HepG2 (cell line): ENCODE data around the gene NAT9. TPM values are rescaled to one million over a fixed set of nuclear protein-coding genes. Genes with fewer than 3 reads are reported as not detected.
A peak's percentile ranks its signal among the peaks of the same experiment; 100 is the strongest.

Experiments used
- HOXD1 ChIP-seq: sonication (generic); formaldehyde crosslinking; IDR thresholded peaks from 2 replicates; pipeline ENCODE4 v1.5.0; 2020; ENCODE audit warnings: missing genetic modification reagents
- NFYC ChIP-seq: IDR thresholded peaks from 2 replicates; pipeline ENCODE4 v1.6.1; 2016; ENCODE audit warnings: missing genetic modification reagents, missing compliant biosample characterization
- PATZ1 ChIP-seq: sonication (generic); formaldehyde crosslinking; IDR thresholded peaks from 2 replicates; pipeline ENCODE4 v1.4.0; 2020; ENCODE audit warnings: missing genetic modification reagents
- RAD21 ChIP-seq: fragments of 450-650 bp; formaldehyde crosslinking; IDR thresholded peaks from 2 replicates; pipeline ENCODE4 v1.5.0; 2020; ENCODE audit warnings: mild to moderate bottlenecking
- SALL2 ChIP-seq: sonication (generic); formaldehyde crosslinking; IDR thresholded peaks from 2 replicates; pipeline ENCODE4 v1.8.1; 2023; ENCODE audit warnings: mild to moderate bottlenecking, missing genetic modification reagents, inconsistent platforms
- SIX1 ChIP-seq: sonication (generic); formaldehyde crosslinking; IDR thresholded peaks from 2 replicates; pipeline ENCODE4 v1.4.0; 2020; ENCODE audit warnings: missing genetic modification reagents, borderline replicate concordance
- SNAPC5 ChIP-seq: sonication (generic); formaldehyde crosslinking; IDR thresholded peaks from 2 replicates; pipeline ENCODE4 v1.8.1; 2023; ENCODE audit warnings: mild to moderate bottlenecking, missing genetic modification reagents, borderline replicate concordance
- TCF12 ChIP-seq, 2 experiments: fragments of 450-650 bp in 1 of 2; sonication (generic) in 1 of 2; formaldehyde crosslinking in 1 of 2; IDR thresholded peaks; 2 replicates each; pipeline versions ENCODE4 v1.6.1 to v1.8.0; 2017 to 2022; ENCODE audit warnings: antibody characterized with exemption in 1 of 2, mild to moderate bottlenecking in 1 of 2, missing genetic modification reagents in 1 of 2, moderate library complexity in 1 of 2
- XBP1 ChIP-seq: sonication (generic); formaldehyde crosslinking; IDR thresholded peaks from 2 replicates; pipeline ENCODE4 v1.5.0; 2020; ENCODE audit warnings: missing genetic modification reagents
- ZBTB25 ChIP-seq: IDR thresholded peaks from 2 replicates; pipeline ENCODE4 v1.6.1; 2018; ENCODE audit warnings: missing genetic modification reagents
- ZNF264 ChIP-seq: sonication (generic); formaldehyde crosslinking; IDR thresholded peaks from 2 replicates; pipeline ENCODE4 v1.4.0; 2020; ENCODE audit warnings: missing genetic modification reagents
- ZNF275 ChIP-seq: sonication (generic); formaldehyde crosslinking; IDR thresholded peaks from 2 replicates; pipeline ENCODE4 v1.8.0; 2022; ENCODE audit warnings: missing genetic modification reagents, mild to moderate bottlenecking, inconsistent platforms, borderline replicate concordance
- ZNF3 ChIP-seq: IDR thresholded peaks from 2 replicates; pipeline ENCODE4 v1.7.0; 2017; ENCODE audit warnings: inconsistent platforms
- ZNF704 ChIP-seq: sonication (generic); formaldehyde crosslinking; IDR thresholded peaks from 2 replicates; pipeline ENCODE4 v1.8.1; 2023; ENCODE audit warnings: mild to moderate bottlenecking, inconsistent platforms, moderate library complexity, missing genetic modification reagents, borderline replicate concordance
- ZNF737 ChIP-seq: sonication (generic); formaldehyde crosslinking; IDR thresholded peaks from 2 replicates; pipeline ENCODE4 v1.5.0; 2020; ENCODE audit warnings: missing genetic modification reagents, mild to moderate bottlenecking, borderline replicate concordance
- ZNF775 ChIP-seq: sonication (generic); formaldehyde crosslinking; IDR thresholded peaks from 2 replicates; pipeline ENCODE4 v1.4.0; 2020; ENCODE audit warnings: missing genetic modification reagents, mild to moderate bottlenecking, moderate library complexity, borderline replicate concordance
- polyA plus RNA-seq, 8 experiments: library from polyadenylated mRNA; depleted of rRNA in 3 of 8; stranded (reverse) in 7 of 8; unstranded in 1 of 8; fragments of >200 nt; fragmentation: Illumina TruSeq in 4 of 8; extraction: Trizol in 4 of 8; gene quantifications; 2 replicates each; pipeline versions ENCODE4 v1.2.1 to v1.2.3, GENCODE V29; 2011 to 2016; ENCODE audit warnings: low read depth in 4 of 8, missing spikeins in 1 of 8, mixed read lengths in 1 of 8; ENCODE audit not compliant: insufficient read depth in 1 of 8
- total RNA-seq, 5 experiments: library from RNA; depleted of rRNA; stranded (reverse); fragments of >200 nt; fragmentation: Illumina TruSeq; extraction: Trizol; gene quantifications; 2 replicates each; pipeline ENCODE4 v1.2.3, GENCODE V29; 2016; ENCODE audit warnings: low read depth in 1 of 5

The NAT9 gene
- total and polyA plus RNA-seq, 2 of the 13 experiments (the other 11 are each of a cell fraction or from before 2014, with no cell fraction given), result 39.7 to 44.2 TPM

GRCh38 chr17:74738051-74738996 is 37.8 kb downstream of the NAT9 start (continued):
- TF ChIP-seq TCF12 (IDR thresholded peaks at IDR 0.05) (no peak), TCF12 (CRISPR knock-in tag; IDR thresholded peaks at IDR 0.05) (peak; percentile 46; the same call in 1 of the 2 replicates), XBP1 (CRISPR knock-in tag) (no peak), ZNF737 (CRISPR knock-in tag) (no peak), NFYC (no peak), SALL2 (CRISPR knock-in tag) (no peak), ZBTB25 (CRISPR knock-in tag) (peak; percentile 62; the same call in 1 of the 2 replicates), ZNF264 (CRISPR knock-in tag) (no peak), ZNF704 (no peak), ZNF275 (CRISPR knock-in tag) (peak; percentile 63; the same call in 1 of the 2 replicates), SIX1 (CRISPR knock-in tag) (no peak), RAD21 (CRISPR knock-in tag) (no peak), PATZ1 (peak; percentile 92), HOXD1 (CRISPR knock-in tag) (no peak), ZNF3 (CRISPR knock-in tag) (no peak), ZNF775 (CRISPR knock-in tag) (no peak), SNAPC5 (no peak)
